ENCODE measurements around the gene BACH2. TPM values are rescaled to one million over a fixed set of nuclear protein-coding genes. Genes with fewer than 3 reads are reported as not detected.
"Not testable (repeated sequence)": the region's sequence is repeated elsewhere in the genome, so short reads cannot be mapped to it uniquely, and the experiment has no call there.

Gene BACH2
- total RNA-seq, 1 donor from 2014 or later: 3.9 TPM

DNA sequence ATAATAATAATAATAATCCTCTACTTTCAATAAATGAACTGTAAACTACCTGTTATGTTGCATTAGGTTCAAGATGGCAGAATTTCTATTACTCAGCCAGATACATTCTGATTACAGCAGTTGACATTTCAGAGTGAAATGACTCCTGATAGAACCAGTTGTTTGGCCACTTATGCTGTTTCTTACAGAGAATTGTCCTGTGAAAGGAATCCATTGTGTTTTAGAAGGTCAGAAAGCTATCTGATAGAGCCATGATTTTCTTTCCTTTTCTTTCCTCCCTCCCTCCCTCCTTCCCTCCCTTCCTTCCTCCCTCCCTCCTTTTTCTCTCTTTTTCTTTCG, 385.8 kb downstream of the BACH2 start:
- Histone ChIP-seq H3K4me3 (no peak overlapping the region), H3K9me3 (ENCODE audit: low read depth) (no peaks in the 10 kb centered on the region), H3K4me2 (peak overlapping the region; percentile 57), H3K36me3 (no peaks in the 10 kb centered on the region), H3K27ac (peak overlapping the region; percentile 92), H3K27me3 (no peaks in the 10 kb centered on the region), H3F3A (ENCODE audit: low read depth) (peaks cover 21% of the 10 kb centered on the region), H3K79me2 (ENCODE audit: low read depth) (no peaks in the 10 kb centered on the region), H3K4me1 (peaks cover 22% of the 10 kb centered on the region), H3K9ac (no peak overlapping the region), H4K20me1 (ENCODE audit: low read depth) (no peaks in the 10 kb centered on the region), H2AFZ (replicated peaks) (peak overlapping the region; percentile 36)
- H3K4me3 Mint-ChIP-seq: peak overlapping the region; percentile 44
- peaks cover 32% of the 10 kb centered on the region for H3K4me1 Mint-ChIP-seq
- peak overlapping the region; percentile 97 for H3K27ac Mint-ChIP-seq
- H3K27me3 Mint-ChIP-seq (ENCODE audit: insufficient read depth, low read depth): peaks cover 2% of the 10 kb centered on the region
- H3K9me3 Mint-ChIP-seq: peaks cover 39% of the 10 kb centered on the region
- H3K36me3 Mint-ChIP-seq: peaks cover 19% of the 10 kb centered on the region
- no peak for DNase-seq (ENCODE audit: low spot score)
- no peak for TF ChIP-seq EZH2phosphoT487 (IDR thresholded peaks at IDR 0.05)
- TF ChIP-seq, protein P1, sequence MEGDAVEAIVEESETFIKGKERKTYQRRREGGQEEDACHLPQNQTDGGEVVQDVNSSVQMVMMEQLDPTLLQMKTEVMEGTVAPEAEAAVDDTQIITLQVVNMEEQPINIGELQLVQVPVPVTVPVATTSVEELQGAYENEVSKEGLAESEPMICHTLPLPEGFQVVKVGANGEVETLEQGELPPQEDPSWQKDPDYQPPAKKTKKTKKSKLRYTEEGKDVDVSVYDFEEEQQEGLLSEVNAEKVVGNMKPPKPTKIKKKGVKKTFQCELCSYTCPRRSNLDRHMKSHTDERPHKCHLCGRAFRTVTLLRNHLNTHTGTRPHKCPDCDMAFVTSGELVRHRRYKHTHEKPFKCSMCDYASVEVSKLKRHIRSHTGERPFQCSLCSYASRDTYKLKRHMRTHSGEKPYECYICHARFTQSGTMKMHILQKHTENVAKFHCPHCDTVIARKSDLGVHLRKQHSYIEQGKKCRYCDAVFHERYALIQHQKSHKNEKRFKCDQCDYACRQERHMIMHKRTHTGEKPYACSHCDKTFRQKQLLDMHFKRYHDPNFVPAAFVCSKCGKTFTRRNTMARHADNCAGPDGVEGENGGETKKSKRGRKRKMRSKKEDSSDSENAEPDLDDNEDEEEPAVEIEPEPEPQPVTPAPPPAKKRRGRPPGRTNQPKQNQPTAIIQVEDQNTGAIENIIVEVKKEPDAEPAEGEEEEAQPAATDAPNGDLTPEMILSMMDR (IDR thresholded peaks at IDR 0.05): no peak
- TF ChIP-seq EZH2 (IDR thresholded peaks at IDR 0.05): no peak

DNA sequence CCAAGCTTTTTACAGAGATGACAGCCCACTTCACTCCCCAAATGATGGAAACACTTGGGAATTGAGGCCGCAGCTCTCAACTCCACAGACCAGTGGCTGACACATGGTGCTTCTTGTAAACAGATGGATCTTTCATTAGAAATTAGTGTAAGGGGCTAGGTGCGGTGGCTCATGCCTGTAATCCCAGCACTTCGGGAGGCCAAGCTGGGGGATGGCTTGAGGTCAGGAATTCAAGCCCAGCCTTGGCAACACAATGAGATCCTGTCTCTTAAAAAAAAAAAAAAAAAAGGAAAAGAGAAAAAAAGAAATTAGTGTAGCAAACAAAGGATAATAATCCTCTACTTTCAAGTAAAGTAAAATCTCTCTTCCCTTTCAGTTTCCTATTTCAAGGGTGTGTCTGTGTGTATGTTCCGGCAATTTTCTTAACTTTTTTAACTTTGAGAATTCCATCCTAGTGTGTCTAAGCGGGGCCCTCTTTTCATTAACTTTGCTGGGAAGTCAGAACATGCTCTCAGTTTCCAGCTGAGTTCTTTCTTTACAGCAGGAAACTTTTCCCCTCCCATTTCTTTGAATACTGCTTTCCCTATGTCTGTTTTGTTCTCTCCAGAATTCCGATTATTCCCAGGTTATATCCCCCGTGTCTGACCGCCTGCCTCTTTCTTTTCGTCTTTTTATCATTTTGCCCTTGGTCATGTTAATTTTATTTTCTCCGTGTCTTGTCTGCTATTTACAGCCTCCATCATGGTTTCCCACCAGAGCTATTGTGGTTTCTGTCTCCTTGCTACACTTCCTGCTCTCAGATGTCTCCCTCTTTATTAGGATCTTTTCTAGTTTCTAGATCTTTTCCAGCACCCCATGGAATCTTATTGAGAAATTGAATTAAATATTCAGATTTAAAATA, 386.4 kb downstream of the BACH2 start:
- not testable (repeated sequence) for H3K27me3 ChIP-seq; H3K9me3 ChIP-seq (ENCODE audit: low read depth); H3K36me3 ChIP-seq; H3K9ac ChIP-seq; H3K27me3 Mint-ChIP-seq (ENCODE audit: insufficient read depth, low read depth); H4K20me1 ChIP-seq (ENCODE audit: low read depth); H3K79me2 ChIP-seq (ENCODE audit: low read depth)
- H3K4me1 Mint-ChIP-seq: peaks cover 32% of the 10 kb centered on the region
- H3K36me3 Mint-ChIP-seq: peaks cover 18% of the 10 kb centered on the region
- peaks cover 21% of the 10 kb centered on the region for H3F3A ChIP-seq (ENCODE audit: low read depth)
- H3K4me2 ChIP-seq: peak overlapping the region; percentile 57
- H3K27ac Mint-ChIP-seq: peak overlapping the region; percentile 100
- H3K27ac ChIP-seq: peak overlapping the region; percentile 92
- peak overlapping the region; percentile 63 for H2AFZ ChIP-seq (replicated peaks)
- peak overlapping the region; percentile 76 for H3K4me3 Mint-ChIP-seq
- peak overlapping the region; percentile 2 for H3K4me3 ChIP-seq
- peaks cover 36% of the 10 kb centered on the region for H3K9me3 Mint-ChIP-seq
- peaks cover 22% of the 10 kb centered on the region for H3K4me1 ChIP-seq
- peak; percentile 50 for DNase-seq (ENCODE audit: low spot score)

GRCh38 chr6:89895276-89895874, 401.3 kb downstream of the BACH2 start:
- Histone ChIP-seq H3F3A (ENCODE audit: low read depth) (peaks cover 26% of the 10 kb centered on the region), H3K4me1 (peaks cover 15% of the 10 kb centered on the region), H2AFZ (replicated peaks) (no peak overlapping the region), H3K4me2 (no peak overlapping the region), H3K4me3 (no peak overlapping the region), H3K27ac (no peak overlapping the region), H3K79me2 (ENCODE audit: low read depth) (no peaks in the 10 kb centered on the region), H3K27me3 (no peaks in the 10 kb centered on the region), H3K9ac (no peak overlapping the region), H3K36me3 (no peaks in the 10 kb centered on the region), H4K20me1 (ENCODE audit: low read depth) (no peaks in the 10 kb centered on the region), H3K9me3 (ENCODE audit: low read depth) (no peaks in the 10 kb centered on the region)
- Mint-ChIP-seq H3K36me3 (no peaks in the 10 kb centered on the region), H3K27ac (no peak overlapping the region), H3K4me1 (peaks cover 13% of the 10 kb centered on the region), H3K9me3 (no peaks in the 10 kb centered on the region), H3K27me3 (ENCODE audit: insufficient read depth, low read depth) (peaks cover 16% of the 10 kb centered on the region), H3K4me3 (no peak overlapping the region)
- peak; percentile 85 for DNase-seq (ENCODE audit: low spot score)
- TF ChIP-seq, protein P1 (IDR thresholded peaks at IDR 0.05): no peak
- TF ChIP-seq EZH2phosphoT487 (IDR thresholded peaks at IDR 0.05) (no peak), EZH2 (IDR thresholded peaks at IDR 0.05) (no peak)

- no peak within 1 kb of the TSS for H3K9ac ChIP-seq
- peaks cover 14% of the 10 kb centered on the region for H3K27me3 Mint-ChIP-seq (ENCODE audit: insufficient read depth, low read depth)
- no peak within 1 kb of the TSS for H3K27ac Mint-ChIP-seq
Measured at GRCh38 chr6:89894169-89894568, 402.5 kb downstream of the BACH2 start, which contains the start of gene GJA10. TSS of gene GJA10 (plus strand) at chr6:89894469. CDS start at chr6:89894469, 0 bp downstream.

DNA sequence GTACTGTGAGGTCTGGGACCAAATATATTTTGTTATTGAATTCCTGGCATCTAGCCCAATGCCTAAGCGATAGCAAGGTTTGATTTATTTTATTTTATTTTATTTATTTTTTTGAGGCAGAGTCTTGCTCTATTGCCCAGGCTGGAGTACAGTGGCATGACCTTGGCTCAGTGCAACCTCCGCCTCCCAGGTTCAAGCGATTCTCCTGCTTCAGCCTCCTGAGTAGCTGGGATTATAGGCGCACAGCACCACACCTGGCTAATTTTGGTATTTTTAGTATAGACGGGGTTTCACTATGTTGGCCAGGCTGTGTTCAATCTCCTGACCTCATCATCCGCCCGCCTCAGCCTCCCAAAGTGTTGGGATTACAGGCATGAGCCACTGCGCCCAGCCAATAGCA, 404.1 kb downstream of the BACH2 start:
- H3K4me3 ChIP-seq; H3K36me3 Mint-ChIP-seq; H3K27ac ChIP-seq; DNase-seq (ENCODE audit: low spot score); H3K27me3 ChIP-seq; H3K4me2 ChIP-seq; H3K9ac ChIP-seq; H4K20me1 ChIP-seq (ENCODE audit: low read depth); H3K9me3 ChIP-seq (ENCODE audit: low read depth); H3K27ac Mint-ChIP-seq; H3K36me3 ChIP-seq; H2AFZ ChIP-seq (replicated peaks); H3K9me3 Mint-ChIP-seq; H3K79me2 ChIP-seq (ENCODE audit: low read depth); H3K4me3 Mint-ChIP-seq: not testable (repeated sequence)
- Histone ChIP-seq H3K4me1 (peaks cover 19% of the 10 kb centered on the region), H3F3A (ENCODE audit: low read depth) (peaks cover 26% of the 10 kb centered on the region)
- peaks cover 19% of the 10 kb centered on the region for H3K4me1 Mint-ChIP-seq
- H3K27me3 Mint-ChIP-seq (ENCODE audit: insufficient read depth, low read depth): peaks cover 14% of the 10 kb centered on the region

More at GRCh38 chr6:89894169-89894568, 402.5 kb downstream of the BACH2 start, which contains the start of gene GJA10:
- H4K20me1 ChIP-seq (ENCODE audit: low read depth): no peaks in the 10 kb centered on the region
- H3K4me2 ChIP-seq: no peak within 1 kb of the TSS
- no peaks in the 10 kb centered on the region for H3K9me3 ChIP-seq (ENCODE audit: low read depth)
- no peaks in the 10 kb centered on the region for H3K36me3 ChIP-seq
- TF ChIP-seq, protein P1 (IDR thresholded peaks at IDR 0.05): no peak
- TF ChIP-seq EZH2phosphoT487 (IDR thresholded peaks at IDR 0.05) (no peak), EZH2 (IDR thresholded peaks at IDR 0.05) (no peak)
- DNase-seq (ENCODE audit: low spot score): no peak
- no peaks in the 10 kb centered on the region for H3K9me3 Mint-ChIP-seq
- peaks cover 26% of the 10 kb centered on the region for H3F3A ChIP-seq (ENCODE audit: low read depth)
- no peak within 1 kb of the TSS for H3K4me3 ChIP-seq
- H2AFZ ChIP-seq (replicated peaks): no peak within 1 kb of the TSS
- H3K27ac ChIP-seq: no peak within 1 kb of the TSS
- H3K36me3 Mint-ChIP-seq: no peaks in the 10 kb centered on the region
- no peaks in the 10 kb centered on the region for H3K27me3 ChIP-seq
- H3K4me1 ChIP-seq: peaks cover 19% of the 10 kb centered on the region
- no peak within 1 kb of the TSS for H3K4me3 Mint-ChIP-seq
- H3K4me1 Mint-ChIP-seq: peaks cover 13% of the 10 kb centered on the region
- H3K79me2 ChIP-seq (ENCODE audit: low read depth): no peaks in the 10 kb centered on the region

Measured in neural progenitor cell (in vitro differentiated cells).